BE2C (cell line): ENCODE data around the gene PAK2.
"Not testable (repeated sequence)": the region's sequence is repeated elsewhere in the genome, so short reads cannot be mapped to it uniquely, and the experiment has no call there.

Source experiments
- DNase-seq: peaks from one replicate; pipeline ENCODE4 v3.0.0-alpha.2; 2020
- H3K27me3 ChIP-seq: fragments of 250-450 bp; sonication (Bioruptor Pico); 2 replicates; pipeline ENCODE4 v1.5.1; 2020; ENCODE audit warnings: mild to moderate bottlenecking
- H3K36me3 ChIP-seq: fragments of 250-450 bp; sonication (Bioruptor Pico); 2 replicates; pipeline ENCODE4 v1.5.1; 2020; ENCODE audit warnings: mild to moderate bottlenecking
- H3K4me1 ChIP-seq: fragments of 250-450 bp; sonication (Bioruptor Pico); 2 replicates; pipeline ENCODE4 v1.5.1; 2020
- H3K4me3 ChIP-seq: 2 replicates; pipeline ENCODE4 v1.5.1; 2011; ENCODE audit warnings: low read depth, low read length
- H3K9me3 ChIP-seq: fragments of 250-450 bp; sonication (Bioruptor Pico); 2 replicates; pipeline ENCODE4 v1.5.1; 2020
- CTCF ChIP-seq: IDR thresholded peaks from 2 replicates; pipeline ENCODE4 v1.5.1; 2012; ENCODE audit warnings: mild to moderate bottlenecking, low read depth, low read length

The PAK2 gene

GRCh38 chr3:196812853-196813252, 73.2 kb downstream of the PAK2 start:
- no peak for TF ChIP-seq CTCF
- Histone ChIP-seq H3K27me3 (no peaks in the 10 kb centered on the region), H3K4me1 (no peaks in the 10 kb centered on the region), H3K4me3 (no peak overlapping the region), H3K36me3 (peaks cover 48% of the 10 kb centered on the region), H3K9me3 (no peaks in the 10 kb centered on the region)
- no peak for DNase-seq

GRCh38 chr3:196813903-196814302, 74.2 kb downstream of the PAK2 start:
- Histone ChIP-seq H3K4me1 (no peaks in the 10 kb centered on the region), H3K4me3 (no peak overlapping the region), H3K9me3 (no peaks in the 10 kb centered on the region), H3K27me3 (no peaks in the 10 kb centered on the region), H3K36me3 (peaks cover 53% of the 10 kb centered on the region)
- TF ChIP-seq CTCF = no peak
- no peak for DNase-seq

- no peak for TF ChIP-seq CTCF
- H3K36me3 ChIP-seq = peaks cover 68% of the 10 kb centered on the region
- H3K27me3 ChIP-seq = no peaks in the 10 kb centered on the region
- H3K4me3 ChIP-seq = no peak overlapping the region
- no peak for DNase-seq
- no peaks in the 10 kb centered on the region for H3K4me1 ChIP-seq
- H3K9me3 ChIP-seq = no peaks in the 10 kb centered on the region
Observed at GRCh38 chr3:196821806-196822355, 82.2 kb downstream of the PAK2 start.

- H3K4me1 ChIP-seq, H3K4me3 ChIP-seq, DNase-seq, H3K27me3 ChIP-seq, H3K9me3 ChIP-seq: not testable (repeated sequence)
- peaks cover 12% of the 10 kb centered on the region for H3K36me3 ChIP-seq
Observed at GRCh38 chr3:196829651-196830050, 90.0 kb downstream of the PAK2 start.

- no peaks in the 10 kb centered on the region for H3K27me3 ChIP-seq
- H3K9me3 ChIP-seq = no peaks in the 10 kb centered on the region
- peaks cover 4% of the 10 kb centered on the region for H3K36me3 ChIP-seq
- H3K4me3 ChIP-seq = no peak overlapping the region
- no peak for DNase-seq
- no peak for TF ChIP-seq CTCF
- H3K4me1 ChIP-seq = no peaks in the 10 kb centered on the region
Observed at GRCh38 chr3:196835086-196835485, 95.4 kb downstream of the PAK2 start.

- H3K4me3 ChIP-seq, DNase-seq, H3K4me1 ChIP-seq, H3K27me3 ChIP-seq, H3K36me3 ChIP-seq, H3K9me3 ChIP-seq: not testable (repeated sequence)
Observed at GRCh38 chr3:196836626-196837025, 97.0 kb downstream of the PAK2 start.

GRCh38 chr3:196837819-196838420, 98.3 kb downstream of the PAK2 start:
- peak; percentile 73 for DNase-seq
- TF ChIP-seq CTCF = peak; percentile 94
- no peak overlapping the region for H3K4me3 ChIP-seq
- no peaks in the 10 kb centered on the region for H3K27me3 ChIP-seq
- H3K9me3 ChIP-seq = no peaks in the 10 kb centered on the region
- H3K36me3 ChIP-seq = no peaks in the 10 kb centered on the region
- no peaks in the 10 kb centered on the region for H3K4me1 ChIP-seq

GRCh38 chr3:196839351-196839750, 99.7 kb downstream of the PAK2 start:
- DNase-seq, H3K4me3 ChIP-seq, H3K4me1 ChIP-seq, H3K36me3 ChIP-seq, H3K9me3 ChIP-seq, H3K27me3 ChIP-seq: not testable (repeated sequence)
